T1000 (cell line): ENCODE results near the gene ADAMTS17.

ENCODE experiments used
- DNase-seq: peaks from one replicate; lab custom pipeline; 2025; ENCODE audit warnings: mixed read lengths; lab: John Stamatoyannopoulos, UW

Gene ADAMTS17

DNA sequence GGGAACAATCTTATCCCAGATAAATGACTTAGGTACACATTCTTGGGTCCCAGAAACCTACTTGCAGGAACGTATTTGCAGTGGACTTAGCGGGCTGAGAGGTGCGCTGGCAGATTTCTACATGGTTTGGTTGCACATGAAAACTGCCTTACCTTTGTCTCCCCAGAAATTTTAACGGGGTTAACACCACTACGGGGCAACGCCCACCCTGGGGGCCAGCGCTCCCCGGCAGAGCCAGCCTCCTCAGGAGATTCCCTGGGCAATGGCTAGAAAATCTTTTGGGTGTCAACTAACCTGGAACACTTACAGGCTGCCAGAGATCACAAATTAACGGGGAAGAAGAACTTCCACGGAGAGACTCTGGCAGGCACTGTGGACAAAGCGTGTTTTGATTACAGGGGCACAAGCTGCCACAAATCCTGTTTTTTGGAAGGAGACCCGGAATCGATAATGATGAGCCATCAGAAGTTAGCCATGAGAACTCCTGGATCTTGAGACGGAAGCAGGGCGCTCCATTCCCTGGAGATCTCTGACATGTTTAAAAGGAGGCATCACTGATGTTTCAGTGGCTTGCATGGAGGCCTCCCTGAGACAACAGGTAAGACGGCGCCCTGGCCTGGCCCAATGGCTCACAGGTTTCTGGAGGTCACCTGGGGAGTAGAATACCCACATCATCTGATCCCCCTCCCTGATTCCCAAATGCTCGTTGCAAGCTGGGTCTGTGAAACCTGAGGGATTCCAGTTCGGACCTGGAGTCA lies 288.9 kb downstream of the ADAMTS17 start:
- no peak for DNase-seq

GRCh38 chr15:100050877-100051786 lies 290.6 kb downstream of the ADAMTS17 start:
- DNase-seq = no peak

- DNase-seq = no peak
Observed at GRCh38 chr15:100049936-100050876, 291.6 kb downstream of the ADAMTS17 start.

GRCh38 chr15:100049483-100049882 lies 292.3 kb downstream of the ADAMTS17 start:
- no peak for DNase-seq

GRCh38 chr15:100048736-100049135 lies 293.0 kb downstream of the ADAMTS17 start:
- no peak for DNase-seq

- no peak for DNase-seq
Observed at GRCh38 chr15:100043692-100044091, 298.1 kb downstream of the ADAMTS17 start.

GRCh38 chr15:100043068-100043641 lies 298.6 kb downstream of the ADAMTS17 start:
- DNase-seq = peak; percentile 53

DNA sequence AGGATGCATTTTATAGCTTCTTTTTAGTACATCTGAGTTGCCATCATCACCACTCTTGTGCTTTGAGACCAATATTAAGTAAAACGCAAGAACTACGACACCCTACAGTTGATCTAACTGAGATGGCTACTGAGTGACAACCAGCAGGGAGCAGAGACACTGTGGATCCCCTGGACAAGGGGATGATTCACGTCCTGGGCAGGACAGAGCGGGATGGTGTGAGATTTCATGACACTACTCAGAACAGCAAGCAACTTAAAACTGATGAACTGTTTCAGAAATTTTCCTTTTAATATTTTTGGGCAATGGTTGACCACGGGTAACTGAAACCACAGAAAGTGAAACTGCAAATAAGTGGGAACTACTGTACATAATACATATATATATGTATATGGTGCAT lies 299.2 kb downstream of the ADAMTS17 start:
- DNase-seq = no peak

GRCh38 chr15:100041127-100041828 lies 300.5 kb downstream of the ADAMTS17 start:
- no peak for DNase-seq

DNA sequence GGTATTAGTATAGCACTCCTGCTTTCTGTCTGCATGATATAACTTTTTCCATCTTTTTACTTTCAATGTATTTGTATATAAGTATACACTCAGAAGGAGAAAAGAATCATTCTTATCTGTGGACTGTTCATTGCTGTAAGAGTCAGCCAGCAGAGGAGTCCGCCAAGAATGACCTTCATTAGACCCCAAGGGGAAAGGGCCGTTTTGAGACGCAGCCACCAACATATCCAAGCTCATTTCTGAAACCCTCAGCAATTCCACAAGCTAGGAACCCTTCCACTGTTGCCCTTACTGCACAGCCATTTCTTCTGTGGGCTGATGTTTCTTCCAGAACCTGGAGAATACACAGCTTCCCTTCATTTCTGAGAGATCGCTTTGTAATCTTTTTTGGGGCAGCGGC lies 301.8 kb downstream of the ADAMTS17 start:
- DNase-seq = no peak

DNA sequence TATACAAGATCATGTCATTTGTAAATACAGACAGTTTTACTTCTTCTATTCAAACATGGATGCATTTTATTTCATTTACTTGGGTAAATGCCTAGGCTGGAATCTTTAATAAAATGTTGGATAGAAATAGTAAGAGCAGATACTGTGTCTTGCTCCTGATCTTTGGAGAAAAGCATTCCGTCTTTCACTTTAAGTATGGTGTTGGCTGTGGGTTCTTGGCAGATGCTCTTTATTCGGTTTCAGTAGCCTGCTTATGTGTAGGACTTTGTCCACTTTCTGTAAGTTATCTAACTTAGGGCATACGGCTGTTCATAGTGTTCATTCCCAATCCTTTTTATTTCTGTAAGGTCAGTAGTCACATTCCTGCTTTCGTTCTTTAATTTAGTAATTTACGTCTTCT lies 303.0 kb downstream of the ADAMTS17 start:
- no peak for DNase-seq

- DNase-seq = no peak
Observed at GRCh38 chr15:100037901-100038300, 303.9 kb downstream of the ADAMTS17 start.

DNA sequence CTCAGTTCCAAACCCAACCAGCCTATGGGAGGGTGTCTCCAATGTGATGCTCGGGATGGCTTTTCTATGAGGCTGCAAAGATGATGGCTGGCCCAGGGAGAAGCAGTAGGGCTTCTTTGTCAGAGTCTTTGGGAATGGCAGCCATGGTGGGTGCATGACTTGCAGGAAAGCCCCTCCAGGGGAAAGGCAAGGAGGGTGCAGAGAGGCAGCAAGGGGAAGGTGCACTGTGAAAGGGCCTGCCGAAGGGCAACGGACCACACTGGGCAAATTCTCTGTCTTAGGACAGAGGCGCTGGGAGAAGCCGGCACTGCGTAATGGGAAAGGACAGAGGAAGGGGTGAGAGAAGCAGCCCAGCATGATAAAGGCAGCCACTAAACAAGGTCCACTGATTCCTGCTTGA lies 305.8 kb downstream of the ADAMTS17 start:
- no peak for DNase-seq

DNA sequence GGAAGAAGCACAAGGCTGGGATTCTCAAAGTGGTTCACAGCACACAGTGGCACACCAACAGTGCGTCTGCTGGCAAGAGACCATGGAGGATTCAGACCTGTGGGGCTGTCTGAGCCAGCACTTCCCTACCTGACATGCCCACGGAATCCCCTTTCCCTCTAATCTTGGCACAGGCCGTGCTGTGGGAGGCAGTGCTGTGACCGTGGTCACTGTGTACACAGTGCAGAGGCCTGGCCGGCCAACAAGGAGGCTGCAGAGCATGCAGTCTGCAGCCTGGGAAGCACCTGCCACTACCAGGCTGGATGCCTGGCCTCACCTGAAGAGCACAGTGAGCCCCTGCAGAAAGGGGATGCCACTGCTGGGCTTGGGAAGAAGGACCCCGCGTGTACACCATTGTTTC lies 307.6 kb downstream of the ADAMTS17 start:
- DNase-seq = no peak

GRCh38 chr15:100033140-100033857 lies 308.5 kb downstream of the ADAMTS17 start:
- DNase-seq = no peak

DNA sequence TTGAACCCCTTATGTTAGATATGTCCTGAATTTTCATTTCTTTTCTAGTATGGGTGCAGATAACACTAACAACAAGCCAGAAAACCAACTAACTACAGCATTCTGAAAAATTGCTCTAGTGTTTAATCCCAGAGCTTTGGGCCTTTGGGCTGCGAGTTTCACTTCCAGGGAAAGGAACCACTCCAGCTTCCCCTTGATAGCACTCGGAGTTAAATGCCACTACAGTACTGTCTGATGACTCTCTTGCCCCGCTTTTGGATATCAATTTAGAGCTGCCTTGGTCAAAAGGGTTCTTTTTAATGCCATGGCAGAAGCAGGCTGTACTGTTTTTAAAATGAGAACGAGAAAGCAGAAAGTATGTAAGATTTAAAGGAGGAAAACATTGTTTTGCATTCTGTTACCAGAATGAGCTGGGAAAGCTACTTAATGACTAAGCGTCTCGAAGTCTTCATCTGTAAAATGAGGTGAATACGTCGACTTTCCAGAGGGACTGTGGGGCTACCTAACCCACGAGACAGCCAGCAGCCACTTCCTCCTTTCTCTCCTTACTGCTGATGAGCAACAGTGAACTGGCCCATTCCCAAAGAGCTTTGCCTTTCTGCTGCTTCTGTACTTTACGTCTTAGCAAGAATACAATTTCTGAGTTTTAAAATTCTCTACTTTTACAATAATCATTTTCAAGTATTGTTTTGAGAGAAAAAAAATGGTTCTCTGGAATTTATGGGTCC lies 309.3 kb downstream of the ADAMTS17 start:
- DNase-seq = no peak

DNA sequence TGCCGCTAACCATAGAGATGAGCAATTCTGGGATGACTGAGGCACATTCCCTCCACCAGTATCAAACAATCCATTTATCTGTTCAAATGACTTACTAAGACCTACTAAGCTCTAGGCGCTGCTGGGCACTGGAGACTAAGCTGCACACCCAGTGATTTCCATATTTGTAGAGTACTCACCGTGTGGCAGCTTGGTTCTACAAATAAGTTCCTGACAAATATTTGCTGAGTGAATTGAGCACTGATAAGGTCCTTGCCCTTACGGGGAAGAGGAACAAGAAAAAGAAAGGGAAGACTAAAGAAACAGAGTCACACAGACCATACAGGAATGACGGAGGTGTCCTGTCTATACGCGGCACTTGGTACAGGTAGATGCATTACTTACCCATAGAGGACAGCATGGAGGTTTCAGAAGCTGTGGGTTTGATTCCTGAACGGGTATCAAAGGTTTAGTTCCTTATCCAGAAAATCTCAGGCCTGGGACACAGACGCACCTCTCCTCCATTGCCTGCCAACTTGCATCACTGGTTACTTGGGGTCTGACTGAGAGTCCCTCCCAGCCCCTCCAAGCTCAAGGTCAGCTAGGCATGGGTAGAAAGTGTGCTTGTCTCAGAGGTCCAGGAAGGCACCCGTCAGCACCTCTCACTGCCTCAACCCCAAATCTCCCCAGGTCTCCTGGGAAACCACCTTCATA lies 310.0 kb downstream of the ADAMTS17 start:
- DNase-seq = no peak

DNA sequence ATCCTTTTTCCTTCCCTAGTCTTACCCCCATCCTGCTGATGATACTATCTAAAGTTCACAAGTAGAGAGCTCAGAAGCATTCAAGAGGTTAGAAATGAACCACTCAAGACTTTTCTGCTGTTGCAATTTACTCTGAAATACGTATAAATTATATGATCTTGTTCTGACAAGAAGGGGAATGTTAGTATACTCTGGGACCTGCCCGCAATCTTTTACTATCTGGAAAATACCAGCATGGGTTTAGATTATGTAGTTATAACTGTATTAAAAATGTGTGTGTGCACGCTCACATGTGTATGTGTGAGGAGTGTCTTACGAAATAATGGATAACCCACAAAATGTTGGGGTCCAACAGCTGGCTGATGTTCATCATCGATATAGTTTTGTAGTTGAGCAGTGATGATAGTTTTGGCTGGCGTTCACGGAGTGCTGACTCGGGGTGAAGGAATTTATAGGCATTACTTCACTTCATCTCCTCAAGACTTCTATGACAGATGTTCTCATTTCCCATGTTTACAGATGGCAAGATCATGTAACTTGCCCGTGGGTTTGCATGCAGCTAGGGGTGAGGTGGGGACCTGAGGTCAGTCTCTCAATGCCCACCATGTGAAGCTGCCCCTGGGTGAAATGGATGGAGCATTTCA lies 311.1 kb downstream of the ADAMTS17 start:
- peak; percentile 4 for DNase-seq
